Activated B cell treated with CpG ODN at 0.5 μM for 24 hours (primary cell): ENCODE measurements around the gene JAK1. TPM values are rescaled to one million over a fixed set of nuclear protein-coding genes. Genes with fewer than 3 reads are reported as not detected.

ENCODE experiments used
- ATAC-seq: fragments of 200-7000 bp; cut with Tn5 transposase; one replicate; pipeline ENCODE4 v1.10.0; 2021; ENCODE audit warnings: low read depth, mild to moderate bottlenecking, moderate library complexity
- CTCF ChIA-PET: fragments of 350-600 bp; sonication (Branson Sonifier 250); formaldehyde crosslinking; loops from one replicate; lab custom pipeline; 2021; ENCODE audit warnings: antibody characterized with exemption; lab: Charles Lee
- POLR2A ChIA-PET: fragments of 350-600 bp; sonication (Branson Sonifier 250); formaldehyde crosslinking; loops from one replicate; lab custom pipeline; 2021; ENCODE audit warnings: antibody characterized with exemption; lab: Charles Lee
- DNase-seq: peaks from one replicate; pipeline ENCODE4 v3.0.0; 2022
- H3K27ac Mint-ChIP-seq: one replicate; pipeline ENCODE4 v1.8.0; 2020; ENCODE audit warnings: mixed read lengths
- H3K27me3 Mint-ChIP-seq: one replicate; pipeline ENCODE4 v1.8.0; 2021; ENCODE audit warnings: mixed read lengths
- H3K36me3 Mint-ChIP-seq: one replicate; pipeline ENCODE4 v1.8.0; 2021; ENCODE audit warnings: low read depth, mixed read lengths
- H3K4me1 Mint-ChIP-seq: one replicate; pipeline ENCODE4 v1.8.0; 2021; ENCODE audit warnings: mixed read lengths
- H3K4me3 Mint-ChIP-seq: one replicate; pipeline ENCODE4 v1.8.0; 2020; ENCODE audit warnings: mild to moderate bottlenecking, mixed read lengths
- H3K9me3 Mint-ChIP-seq: one replicate; pipeline ENCODE4 v1.8.0; 2020; ENCODE audit warnings: mixed read lengths
- CTCF ChIP-seq: fragments of 200-600 bp; IDR thresholded peaks from one replicate; pipeline ENCODE4 v1.8.0; 2022; ENCODE audit warnings: antibody characterized with exemption, mild to moderate bottlenecking
- intact Hi-C: fragments of 100-400 bp; cut with micrococcal nuclease; formaldehyde crosslinking; loops from one replicate; pipeline ENCODE4 v1.15.1; 2024
- total RNA-seq: library from RNA; stranded (reverse); gene quantifications from 2 replicates; pipeline ENCODE4 v1.2.3, GENCODE V29; 2022

Gene JAK1
- total RNA-seq, 1 donor from 2014 or later, result 215 TPM

- ATAC-seq (no peak), DNase-seq (no peak)
- Mint-ChIP-seq H3K27me3 (no peaks in the 10 kb centered on the region), H3K4me3 (no peak overlapping the region), H3K9me3 (no peaks in the 10 kb centered on the region), H3K4me1 (peaks cover 8% of the 10 kb centered on the region), H3K27ac (no peak overlapping the region), H3K36me3 (peaks cover 98% of the 10 kb centered on the region)
- POLR2A ChIA-PET, result interaction anchor here (1.1 kb wide), 1 partner anchor 114 kb away, joined by 4 read pairs; the partner anchor contains the start of gene JAK1
- TF ChIP-seq CTCF, result no peak
- intact Hi-C loops, result no loop called here
- CTCF ChIA-PET, result interaction anchor here (1.4 kb wide), 2 partner anchors 10 to 223 kb away, joined by 3 read pairs; no protein-coding TSS in a partner anchor
Observed at GRCh38 chr1:64851664-64852063, 114.7 kb downstream of the JAK1 start.

GRCh38 chr1:64850846-64851245 is 115.5 kb downstream of the JAK1 start:
- TF ChIP-seq CTCF, result no peak
- ChIA-PET CTCF (interaction anchor here (1.4 kb wide), 2 partner anchors 11 to 224 kb away, joined by 3 read pairs; no protein-coding TSS in a partner anchor), POLR2A (interaction anchor here (1.1 kb wide), 1 partner anchor 115 kb away, joined by 4 read pairs; the partner anchor contains the start of gene JAK1)
- DNase-seq, result no peak
- Mint-ChIP-seq H3K4me3 (no peak overlapping the region), H3K36me3 (peaks cover 98% of the 10 kb centered on the region), H3K27me3 (no peaks in the 10 kb centered on the region), H3K9me3 (no peaks in the 10 kb centered on the region), H3K4me1 (peaks cover 8% of the 10 kb centered on the region), H3K27ac (no peak overlapping the region)
- intact Hi-C loops, result no loop called here
- ATAC-seq, result no peak

GRCh38 chr1:64849942-64850341 is 116.4 kb downstream of the JAK1 start:
- Mint-ChIP-seq H3K27me3 (no peaks in the 10 kb centered on the region), H3K9me3 (no peaks in the 10 kb centered on the region), H3K27ac (peak overlapping the region; percentile 51), H3K36me3 (peaks cover 95% of the 10 kb centered on the region), H3K4me3 (no peak overlapping the region), H3K4me1 (peaks cover 8% of the 10 kb centered on the region)
- CTCF ChIA-PET, result no interaction called here
- no peak for DNase-seq
- ATAC-seq, result no peak
- TF ChIP-seq CTCF, result no peak
- intact Hi-C loops, result no loop called here
- POLR2A ChIA-PET, result no interaction called here

- intact Hi-C loops, result no loop called here
- no peak overlapping the region for H3K27ac Mint-ChIP-seq
- H3K9me3 Mint-ChIP-seq, result no peaks in the 10 kb centered on the region
- ChIA-PET CTCF (no interaction called here), POLR2A (interaction anchor here (0.7 kb wide), 1 partner anchor 842 kb away, joined by 3 read pairs; no protein-coding TSS in a partner anchor)
- H3K27me3 Mint-ChIP-seq, result no peaks in the 10 kb centered on the region
- peaks cover 95% of the 10 kb centered on the region for H3K36me3 Mint-ChIP-seq
- TF ChIP-seq CTCF, result no peak
- ATAC-seq, result no peak
- peaks cover 8% of the 10 kb centered on the region for H3K4me1 Mint-ChIP-seq
- DNase-seq, result no peak
- H3K4me3 Mint-ChIP-seq, result no peak overlapping the region
Observed at GRCh38 chr1:64848803-64849202, 117.5 kb downstream of the JAK1 start.

- ATAC-seq (no peak), DNase-seq (no peak)
- peaks cover 95% of the 10 kb centered on the region for H3K36me3 Mint-ChIP-seq
- no peaks in the 10 kb centered on the region for H3K9me3 Mint-ChIP-seq
- intact Hi-C loops, result no loop called here
- peaks cover 12% of the 10 kb centered on the region for H3K4me1 Mint-ChIP-seq
- H3K4me3 Mint-ChIP-seq, result no peak overlapping the region
- ChIA-PET CTCF (no interaction called here), POLR2A (no interaction called here)
- H3K27me3 Mint-ChIP-seq, result no peaks in the 10 kb centered on the region
- TF ChIP-seq CTCF, result no peak
- no peak overlapping the region for H3K27ac Mint-ChIP-seq
Observed at GRCh38 chr1:64848136-64848535, 118.2 kb downstream of the JAK1 start.
